ENCODE measurements around the gene C8A. TPM values are rescaled to one million over a fixed set of nuclear protein-coding genes. Genes with fewer than 3 reads are reported as not detected.

The C8A gene
- total RNA-seq, 1 donor from 2014 or later = not detected

DNA sequence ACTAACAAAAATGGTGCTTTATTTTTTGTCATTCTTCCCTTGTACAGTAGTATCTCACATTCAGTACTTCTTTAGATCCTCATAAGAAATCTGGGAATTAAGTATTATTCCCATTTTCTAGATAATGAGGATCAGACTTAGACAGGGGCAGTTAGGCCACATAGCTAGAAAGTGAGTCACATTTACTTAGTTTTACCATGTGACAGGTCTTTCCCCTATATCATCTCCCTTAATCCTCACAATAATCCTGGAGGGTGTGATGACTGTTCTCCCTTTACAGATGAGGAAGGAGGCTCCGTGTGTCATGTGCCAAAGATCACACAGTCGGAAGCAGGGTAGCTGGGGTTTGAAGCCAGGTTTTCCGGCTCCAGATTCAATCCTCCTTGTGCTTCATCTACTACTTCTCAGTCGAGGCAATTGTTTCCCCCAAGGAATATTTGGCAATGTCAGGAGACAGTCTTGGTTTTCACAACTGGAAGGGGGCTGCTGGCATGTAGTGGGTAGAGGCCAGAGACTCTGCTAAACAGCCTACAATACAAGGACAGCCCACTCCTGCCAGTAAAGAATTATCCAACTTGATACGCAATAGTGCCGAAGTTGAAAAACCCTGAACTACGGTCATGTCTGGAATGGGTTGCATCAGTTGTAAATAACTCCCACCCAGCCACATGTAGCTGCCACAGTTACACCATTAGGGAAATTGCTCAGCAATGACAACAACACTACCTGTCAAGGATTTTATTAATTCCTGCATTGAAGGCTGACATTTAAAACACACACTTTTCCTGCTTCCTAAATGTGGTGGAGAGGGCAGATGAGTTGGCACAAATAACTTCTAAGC lies 56.7 kb downstream of the C8A start:
- no peaks in the 10 kb centered on the region for H3K4me1 Mint-ChIP-seq
- no peaks in the 10 kb centered on the region for H3K36me3 Mint-ChIP-seq (ENCODE audit: low read depth)
- H3K9me3 Mint-ChIP-seq = no peaks in the 10 kb centered on the region
- peaks cover 3% of the 10 kb centered on the region for H3K27me3 Mint-ChIP-seq
- intact Hi-C loops (cut with micrococcal nuclease) = no loop called here
- no peak overlapping the region for H3K27ac Mint-ChIP-seq
- H3K4me3 Mint-ChIP-seq = no peak overlapping the region
- CTCF ChIA-PET = no interaction called here
- POLR2A ChIA-PET = no interaction called here
- ATAC-seq (ENCODE audit: low read depth) = no peak
- no peak for DNase-seq
- TF ChIP-seq, protein P1, sequence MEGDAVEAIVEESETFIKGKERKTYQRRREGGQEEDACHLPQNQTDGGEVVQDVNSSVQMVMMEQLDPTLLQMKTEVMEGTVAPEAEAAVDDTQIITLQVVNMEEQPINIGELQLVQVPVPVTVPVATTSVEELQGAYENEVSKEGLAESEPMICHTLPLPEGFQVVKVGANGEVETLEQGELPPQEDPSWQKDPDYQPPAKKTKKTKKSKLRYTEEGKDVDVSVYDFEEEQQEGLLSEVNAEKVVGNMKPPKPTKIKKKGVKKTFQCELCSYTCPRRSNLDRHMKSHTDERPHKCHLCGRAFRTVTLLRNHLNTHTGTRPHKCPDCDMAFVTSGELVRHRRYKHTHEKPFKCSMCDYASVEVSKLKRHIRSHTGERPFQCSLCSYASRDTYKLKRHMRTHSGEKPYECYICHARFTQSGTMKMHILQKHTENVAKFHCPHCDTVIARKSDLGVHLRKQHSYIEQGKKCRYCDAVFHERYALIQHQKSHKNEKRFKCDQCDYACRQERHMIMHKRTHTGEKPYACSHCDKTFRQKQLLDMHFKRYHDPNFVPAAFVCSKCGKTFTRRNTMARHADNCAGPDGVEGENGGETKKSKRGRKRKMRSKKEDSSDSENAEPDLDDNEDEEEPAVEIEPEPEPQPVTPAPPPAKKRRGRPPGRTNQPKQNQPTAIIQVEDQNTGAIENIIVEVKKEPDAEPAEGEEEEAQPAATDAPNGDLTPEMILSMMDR (IDR thresholded peaks at IDR 0.05) = no peak

DNA sequence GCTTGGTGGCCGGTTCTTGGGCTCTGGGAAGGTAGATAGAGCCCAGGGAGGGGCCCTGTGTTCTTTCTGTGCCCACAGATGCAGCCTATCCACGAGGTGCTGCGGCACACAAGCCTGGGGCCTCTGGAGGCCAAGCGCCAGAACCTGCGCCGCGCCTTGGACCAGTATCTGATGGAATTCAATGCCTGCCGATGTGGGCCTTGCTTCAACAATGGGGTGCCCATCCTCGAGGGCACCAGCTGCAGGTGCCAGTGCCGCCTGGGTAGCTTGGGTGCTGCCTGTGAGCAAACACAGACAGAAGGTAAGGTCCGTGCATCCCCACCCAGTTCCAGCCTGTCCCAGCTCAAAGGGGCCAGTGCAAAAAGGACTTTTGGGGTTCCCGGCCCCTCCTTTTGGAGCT lies 57.7 kb downstream of the C8A start:
- Mint-ChIP-seq H3K27ac (no peak overlapping the region), H3K4me3 (no peak overlapping the region), H3K4me1 (no peaks in the 10 kb centered on the region), H3K9me3 (no peaks in the 10 kb centered on the region), H3K27me3 (peaks cover 3% of the 10 kb centered on the region), H3K36me3 (ENCODE audit: low read depth) (no peaks in the 10 kb centered on the region)
- ATAC-seq (ENCODE audit: low read depth) (no peak), DNase-seq (no peak)
- ChIA-PET CTCF (no interaction called here), POLR2A (no interaction called here)
- TF ChIP-seq, protein P1 (IDR thresholded peaks at IDR 0.05) = no peak
- intact Hi-C loops (cut with micrococcal nuclease) = no loop called here

DNA sequence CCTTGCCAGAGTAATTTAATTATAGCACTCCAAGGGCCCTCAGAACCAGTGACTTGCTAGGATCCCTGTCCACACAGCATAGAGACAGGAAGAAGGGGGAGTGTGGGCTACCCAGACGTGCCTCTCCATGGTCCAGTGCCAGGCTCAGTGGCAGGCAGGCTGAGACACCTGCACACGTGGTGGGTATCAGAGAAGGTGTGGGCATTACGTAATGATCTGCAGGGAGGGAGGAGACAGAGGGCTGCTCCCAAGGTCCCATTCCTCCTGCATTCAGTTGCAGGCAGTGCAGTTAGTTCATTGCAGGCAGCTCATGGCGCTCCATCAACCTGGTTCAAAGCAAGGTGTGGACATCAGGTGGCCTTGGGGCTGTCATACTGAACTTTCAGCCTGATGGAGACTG lies 61.4 kb downstream of the C8A start:
- H3K9me3 Mint-ChIP-seq = no peaks in the 10 kb centered on the region
- H3K4me3 Mint-ChIP-seq = no peak overlapping the region
- intact Hi-C loops (cut with micrococcal nuclease) = no loop called here
- DNase-seq (no peak), ATAC-seq (ENCODE audit: low read depth) (no peak)
- H3K27me3 Mint-ChIP-seq = no peaks in the 10 kb centered on the region
- H3K36me3 Mint-ChIP-seq (ENCODE audit: low read depth) = no peaks in the 10 kb centered on the region
- no peak overlapping the region for H3K27ac Mint-ChIP-seq
- TF ChIP-seq, protein P1 (IDR thresholded peaks at IDR 0.05) = no peak
- no peaks in the 10 kb centered on the region for H3K4me1 Mint-ChIP-seq
- ChIA-PET POLR2A (no interaction called here), CTCF (no interaction called here)

DNA sequence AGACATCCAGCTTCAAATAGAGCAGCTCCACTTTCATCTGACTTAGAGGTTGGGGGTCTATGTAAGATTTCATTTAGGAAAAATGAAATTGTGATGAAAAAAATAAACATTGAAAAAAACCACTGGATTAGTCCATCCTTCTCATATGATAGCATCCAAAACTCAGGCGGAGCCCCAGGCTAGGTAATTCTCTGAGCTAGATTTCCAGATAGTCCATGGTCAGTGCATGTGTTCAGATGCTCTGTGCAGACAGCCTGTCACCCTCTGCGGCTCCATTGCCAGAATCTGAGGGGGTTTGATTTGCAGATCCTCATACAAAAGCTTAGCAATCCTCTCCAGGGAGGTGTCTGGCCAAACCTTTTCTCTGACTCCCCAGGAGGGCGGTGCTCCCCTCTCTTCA lies 62.0 kb downstream of the C8A start:
- intact Hi-C loops (cut with micrococcal nuclease) = no loop called here
- Mint-ChIP-seq H3K4me3 (no peak overlapping the region), H3K27me3 (no peaks in the 10 kb centered on the region), H3K36me3 (ENCODE audit: low read depth) (no peaks in the 10 kb centered on the region), H3K9me3 (no peaks in the 10 kb centered on the region), H3K27ac (no peak overlapping the region), H3K4me1 (no peaks in the 10 kb centered on the region)
- TF ChIP-seq, protein P1 (IDR thresholded peaks at IDR 0.05) = no peak
- ChIA-PET CTCF (no interaction called here), POLR2A (no interaction called here)
- ATAC-seq (ENCODE audit: low read depth) (no peak), DNase-seq (no peak)

DNA sequence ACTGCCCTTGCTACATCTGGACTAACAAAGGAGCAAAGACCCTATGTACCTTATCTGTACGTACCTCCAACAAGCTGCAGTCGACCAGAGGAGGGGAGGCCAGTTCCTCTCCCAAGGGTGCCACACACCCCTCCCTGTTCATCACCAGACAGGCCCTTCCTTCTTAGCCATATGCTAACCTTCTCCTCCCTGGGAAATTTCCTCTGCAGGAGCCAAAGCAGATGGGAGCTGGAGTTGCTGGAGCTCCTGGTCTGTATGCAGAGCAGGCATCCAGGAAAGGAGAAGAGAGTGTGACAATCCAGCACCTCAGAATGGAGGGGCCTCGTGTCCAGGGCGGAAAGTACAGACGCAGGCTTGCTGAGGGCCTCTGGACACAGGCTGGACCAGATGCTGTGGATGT lies 62.8 kb downstream of the C8A start:
- Mint-ChIP-seq H3K4me1 (no peaks in the 10 kb centered on the region), H3K4me3 (no peak overlapping the region), H3K36me3 (ENCODE audit: low read depth) (no peaks in the 10 kb centered on the region), H3K27ac (no peak overlapping the region), H3K9me3 (peaks cover 3% of the 10 kb centered on the region), H3K27me3 (no peaks in the 10 kb centered on the region)
- intact Hi-C loops (cut with micrococcal nuclease) = no loop called here
- TF ChIP-seq, protein P1 (IDR thresholded peaks at IDR 0.05) = no peak
- ChIA-PET POLR2A (no interaction called here), CTCF (no interaction called here)
- DNase-seq (no peak), ATAC-seq (ENCODE audit: low read depth) (no peak)

Data from activated B cell treated with CpG ODN at 0.5 μM for 24 hours (primary cell).